ENCODE measurements around the gene PRKD2.

GRCh38 chr19:46650445-46650844 is 66.5 kb downstream of the PRKD2 start:
- no peak for TF ChIP-seq CTCF (IDR thresholded peaks at IDR 0.05; ENCODE audit: poor library complexity)
- no peak for TF ChIP-seq EZH2 (IDR thresholded peaks at IDR 0.05; ENCODE audit: borderline replicate concordance)
